Neural crest cell (in vitro differentiated cells): ENCODE results near the gene CD22. TPM values are rescaled to one million over a fixed set of nuclear protein-coding genes. Genes with fewer than 3 reads are reported as not detected.

Experiments
- DNase-seq: peaks from one replicate; pipeline ENCODE4 v3.0.0; 2021; ENCODE audit warnings: low read depth, mixed read lengths, low spot score
- H3K27ac Mint-ChIP-seq: one replicate; pipeline ENCODE4 v1.8.0; 2021; ENCODE audit warnings: mild to moderate bottlenecking, mixed read lengths; ENCODE audit not compliant: unreplicated experiment
- H3K27me3 Mint-ChIP-seq: 2 replicates; pipeline ENCODE4 v1.8.0; 2021; ENCODE audit warnings: low read depth, mild to moderate bottlenecking, mixed read lengths
- H3K36me3 Mint-ChIP-seq: 2 replicates; pipeline ENCODE4 v1.8.0; 2021; ENCODE audit warnings: low read depth, mild to moderate bottlenecking, mixed read lengths
- H3K4me1 Mint-ChIP-seq: 2 replicates; pipeline ENCODE4 v1.8.0; 2021; ENCODE audit warnings: mixed read lengths
- H3K4me3 Mint-ChIP-seq: one replicate; pipeline ENCODE4 v1.8.0; 2021; ENCODE audit warnings: mild to moderate bottlenecking, mixed read lengths
- H3K9me3 Mint-ChIP-seq: 2 replicates; pipeline ENCODE4 v1.8.0; 2021; ENCODE audit warnings: mixed read lengths
- microRNA-seq: library from miRNA; unstranded; fragments of <30 nt; microRNA quantifications from one replicate; pipeline ENCODE4, GENCODE V29; 2020
- total RNA-seq: library from RNA; stranded (reverse); gene quantifications from 2 replicates; pipeline ENCODE4 v1.2.1, GENCODE V29; 2021
- TF ChIP-seq, protein P1 (sequence below): fragments of 200-600 bp; sonication (generic); conservative IDR thresholded peaks from 2 replicates; pipeline ENCODE4 v1.5.0; 2021; ENCODE audit warnings: antibody characterized with exemption, mild to moderate bottlenecking

Gene CD22
- total RNA-seq, 1 donor from 2014 or later: not detected

DNA sequence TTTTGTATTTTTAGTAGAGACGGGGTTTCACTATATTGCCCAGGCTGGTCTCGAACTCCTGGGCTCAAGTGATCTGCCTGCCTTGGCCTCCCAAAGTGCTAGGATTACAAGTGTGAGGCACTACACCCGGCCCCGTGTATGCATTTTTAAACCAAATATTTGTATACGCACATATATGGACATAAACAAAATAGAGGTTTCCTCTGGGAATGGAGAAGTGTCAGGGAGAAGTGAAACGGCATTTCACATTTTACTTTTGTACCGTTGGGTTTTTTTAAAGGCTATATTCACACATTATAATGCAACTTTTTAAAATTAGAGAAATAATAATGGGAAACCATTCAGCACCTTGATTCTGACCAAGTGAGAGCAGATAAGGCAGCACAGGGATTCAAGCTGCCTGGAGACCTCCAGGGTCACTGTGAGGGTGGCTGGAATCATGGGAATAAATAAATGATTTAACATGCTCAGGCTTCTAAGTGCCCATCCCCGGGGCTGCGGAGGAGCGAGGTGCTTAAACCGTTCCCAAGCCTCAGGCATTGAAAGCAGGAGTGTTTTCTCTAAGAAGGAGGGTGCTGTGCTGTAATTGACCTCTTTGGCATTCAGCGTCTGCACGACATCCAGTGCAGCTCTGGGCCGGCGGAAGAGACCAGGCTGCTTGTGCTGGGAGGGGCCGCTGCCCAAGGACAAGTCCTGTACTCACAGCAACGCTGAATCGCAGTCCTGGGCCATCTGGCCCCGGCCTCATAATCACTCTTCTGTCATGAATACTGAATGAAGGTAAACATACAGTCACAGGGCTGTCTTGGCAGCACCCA lies 66.6 kb downstream of the CD22 start:
- Mint-ChIP-seq H3K36me3 (no peaks in the 10 kb centered on the region), H3K9me3 (no peaks in the 10 kb centered on the region), H3K27me3 (peaks cover 6% of the 10 kb centered on the region), H3K4me3 (no peak overlapping the region), H3K27ac (no peak overlapping the region), H3K4me1 (peaks cover 13% of the 10 kb centered on the region)
- DNase-seq: peak; percentile 27
- TF ChIP-seq, protein P1, sequence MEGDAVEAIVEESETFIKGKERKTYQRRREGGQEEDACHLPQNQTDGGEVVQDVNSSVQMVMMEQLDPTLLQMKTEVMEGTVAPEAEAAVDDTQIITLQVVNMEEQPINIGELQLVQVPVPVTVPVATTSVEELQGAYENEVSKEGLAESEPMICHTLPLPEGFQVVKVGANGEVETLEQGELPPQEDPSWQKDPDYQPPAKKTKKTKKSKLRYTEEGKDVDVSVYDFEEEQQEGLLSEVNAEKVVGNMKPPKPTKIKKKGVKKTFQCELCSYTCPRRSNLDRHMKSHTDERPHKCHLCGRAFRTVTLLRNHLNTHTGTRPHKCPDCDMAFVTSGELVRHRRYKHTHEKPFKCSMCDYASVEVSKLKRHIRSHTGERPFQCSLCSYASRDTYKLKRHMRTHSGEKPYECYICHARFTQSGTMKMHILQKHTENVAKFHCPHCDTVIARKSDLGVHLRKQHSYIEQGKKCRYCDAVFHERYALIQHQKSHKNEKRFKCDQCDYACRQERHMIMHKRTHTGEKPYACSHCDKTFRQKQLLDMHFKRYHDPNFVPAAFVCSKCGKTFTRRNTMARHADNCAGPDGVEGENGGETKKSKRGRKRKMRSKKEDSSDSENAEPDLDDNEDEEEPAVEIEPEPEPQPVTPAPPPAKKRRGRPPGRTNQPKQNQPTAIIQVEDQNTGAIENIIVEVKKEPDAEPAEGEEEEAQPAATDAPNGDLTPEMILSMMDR: no peak

DNA sequence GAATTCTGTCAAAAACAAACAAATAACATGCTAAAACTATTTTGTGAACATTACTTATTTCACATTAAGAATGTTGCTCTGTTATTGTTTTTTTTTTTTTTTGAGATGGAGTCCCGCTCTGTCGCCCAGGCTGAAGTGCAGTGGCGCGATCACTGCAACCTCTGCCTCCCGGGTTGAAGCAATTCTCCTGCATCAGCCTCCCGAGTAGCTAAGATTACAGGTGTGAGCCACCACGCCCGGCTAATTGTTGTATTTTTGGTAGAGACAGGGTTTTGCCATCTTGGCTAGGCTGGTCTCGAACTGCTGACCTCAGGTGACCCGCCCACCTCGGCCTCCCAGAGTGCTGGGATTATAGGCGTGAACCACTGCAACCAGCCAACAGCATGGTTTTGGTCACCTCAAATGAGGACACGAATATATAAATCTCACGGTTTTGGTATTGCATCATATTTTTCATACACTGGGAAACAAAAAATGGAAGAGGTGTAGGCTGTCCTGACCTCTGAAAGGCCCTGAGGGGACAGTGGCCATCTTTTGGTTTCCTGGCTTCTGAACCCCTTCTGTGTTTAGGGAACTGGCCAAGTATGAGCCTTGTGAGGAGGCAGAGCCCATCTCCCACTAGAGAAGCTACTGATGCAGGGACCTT lies 67.4 kb downstream of the CD22 start:
- H3K4me3 Mint-ChIP-seq: no peak overlapping the region
- H3K4me1 Mint-ChIP-seq: peaks cover 13% of the 10 kb centered on the region
- H3K27me3 Mint-ChIP-seq: peaks cover 2% of the 10 kb centered on the region
- DNase-seq: no peak
- TF ChIP-seq, protein P1: no peak
- no peaks in the 10 kb centered on the region for H3K36me3 Mint-ChIP-seq
- no peaks in the 10 kb centered on the region for H3K9me3 Mint-ChIP-seq
- no peak overlapping the region for H3K27ac Mint-ChIP-seq

Small RNA genes lying within 50 kb of the gene (microRNA-seq; reads per million reads assigned to microRNA genes)
- gene MIR5196: not detected

Other genes with a start within 250 kb of the CD22 start
- 2.5 and 2.8 TPM in 2 replicates for gene FXYD3, start 213.4 kb upstream of the CD22 start, total RNA-seq
- gene LGI4, start 194.1 kb upstream of the CD22 start, total RNA-seq: 15.9 and 16.1 TPM in 2 replicates
- gene FXYD1, start 190.4 kb upstream of the CD22 start, total RNA-seq: 4.2 and 6.5 TPM in 2 replicates
- gene FXYD7, start 185.9 kb upstream of the CD22 start, total RNA-seq: 1.1 and 1.4 TPM in 2 replicates
- 13.3 and 17.0 TPM in 2 replicates for gene FXYD5, start 174.5 kb upstream of the CD22 start, total RNA-seq
- not detected in 2 replicates for gene FAM187B, start 100.4 kb upstream of the CD22 start, total RNA-seq
- 3.5 and 4.0 TPM in 2 replicates for gene LSR, start 80.2 kb upstream of the CD22 start, total RNA-seq
- 107 and 111 TPM in 2 replicates for gene USF2, start 60.2 kb upstream of the CD22 start, total RNA-seq
- gene HAMP, start 46.7 kb upstream of the CD22 start, total RNA-seq: 0.47 and 0.57 TPM in 2 replicates
- not detected in 2 replicates for gene MAG, start 37.0 kb upstream of the CD22 start, total RNA-seq
- not detected in 2 replicates for gene FFAR1, start 18.7 kb downstream of the CD22 start, total RNA-seq
- gene FFAR3, start 29.3 kb downstream of the CD22 start, total RNA-seq: not detected in 2 replicates
- gene GPR42, start 41.9 kb downstream of the CD22 start, total RNA-seq: not detected in 2 replicates
- gene FFAR2, start 119.1 kb downstream of the CD22 start, total RNA-seq: not detected in 2 replicates
- not detected in 2 replicates for gene KRTDAP, start 161.3 kb downstream of the CD22 start, total RNA-seq
- not detected in 2 replicates for gene DMKN, start 184.5 kb downstream of the CD22 start, total RNA-seq
- gene SBSN, start 199.1 kb downstream of the CD22 start, total RNA-seq: 0.20 and 0.21 TPM in 2 replicates
- gene GAPDHS, start 204.3 kb downstream of the CD22 start, total RNA-seq: not detected in 2 replicates
- 95.1 and 105 TPM in 2 replicates for gene TMEM147, start 216.4 kb downstream of the CD22 start, total RNA-seq
- not detected in 2 replicates for gene ATP4A, start 234.5 kb downstream of the CD22 start, total RNA-seq